Measurements from ENCODE around the gene ANGPT4. TPM values are rescaled to one million over a fixed set of nuclear protein-coding genes. Genes with fewer than 3 reads are reported as not detected.

Gene ANGPT4
- total RNA-seq, 1 donor from 2014 or later, result 0.05 TPM

- no peaks in the 10 kb centered on the region for H3K36me3 Mint-ChIP-seq (ENCODE audit: low read depth, unreplicated experiment)
- TF ChIP-seq EZH2 (IDR thresholded peaks at IDR 0.05; ENCODE audit: insufficient read depth, low read length), result no peak
- no peak for TF ChIP-seq CTCF (IDR thresholded peaks at IDR 0.05; ENCODE audit: insufficient read depth, low read depth, low read length)
- no peak overlapping the region for H3K27ac ChIP-seq (ENCODE audit: low read depth, low read length)
- H3K27ac Mint-ChIP-seq (ENCODE audit: unreplicated experiment), result no peak overlapping the region
- FAIRE-seq, result no peak
- no peak for DNase-seq (ENCODE audit: low read depth)
- no peak overlapping the region for H2AFZ ChIP-seq (ENCODE audit: low read depth, low read length)
- no peaks in the 10 kb centered on the region for H3K79me2 ChIP-seq (ENCODE audit: insufficient read depth, low read length)
- H3K27me3 ChIP-seq (ENCODE audit: insufficient read depth, low read length), result no peaks in the 10 kb centered on the region
- peaks cover 6% of the 10 kb centered on the region for H3K4me1 Mint-ChIP-seq (ENCODE audit: low read depth, unreplicated experiment)
- no peaks in the 10 kb centered on the region for H3K4me1 ChIP-seq (ENCODE audit: insufficient read depth, low read length)
- H4K20me1 ChIP-seq (ENCODE audit: insufficient read depth, low read length), result no peaks in the 10 kb centered on the region
- H3K36me3 ChIP-seq (ENCODE audit: insufficient read depth, low read length), result no peaks in the 10 kb centered on the region
- no peaks in the 10 kb centered on the region for H3K9me3 ChIP-seq (ENCODE audit: insufficient read depth, low read depth, low read length)
- H3K4me3 ChIP-seq (ENCODE audit: insufficient read depth, low read depth, low read length), result no peak overlapping the region
- no peak overlapping the region for H3K4me2 ChIP-seq (ENCODE audit: low read length)
- H3K9ac ChIP-seq (ENCODE audit: low read length), result no peak overlapping the region
- no peak overlapping the region for H3K4me3 Mint-ChIP-seq (ENCODE audit: unreplicated experiment)
- peaks cover 2% of the 10 kb centered on the region for H3K9me3 Mint-ChIP-seq (ENCODE audit: unreplicated experiment)
- peaks cover 41% of the 10 kb centered on the region for H3K27me3 Mint-ChIP-seq (ENCODE audit: low read depth, unreplicated experiment)
These were observed 38.3 kb downstream of the ANGPT4 start for GRCh38 chr20:877814-878213.

- H3K27me3 ChIP-seq (ENCODE audit: insufficient read depth, low read length), result peaks cover 2% of the 10 kb centered on the region
- Mint-ChIP-seq H3K4me3 (ENCODE audit: unreplicated experiment) (no peak overlapping the region), H3K36me3 (ENCODE audit: low read depth, unreplicated experiment) (no peaks in the 10 kb centered on the region), H3K27ac (ENCODE audit: unreplicated experiment) (no peak overlapping the region), H3K27me3 (ENCODE audit: low read depth, unreplicated experiment) (peaks cover 53% of the 10 kb centered on the region), H3K9me3 (ENCODE audit: unreplicated experiment) (peaks cover 2% of the 10 kb centered on the region), H3K4me1 (ENCODE audit: low read depth, unreplicated experiment) (no peaks in the 10 kb centered on the region)
- TF ChIP-seq CTCF (IDR thresholded peaks at IDR 0.05; ENCODE audit: insufficient read depth, low read depth, low read length), result no peak
- no peak overlapping the region for H3K9ac ChIP-seq (ENCODE audit: low read length)
- H3K27ac ChIP-seq (ENCODE audit: low read depth, low read length), result no peak overlapping the region
- H3K4me1 ChIP-seq (ENCODE audit: insufficient read depth, low read length), result no peaks in the 10 kb centered on the region
- no peaks in the 10 kb centered on the region for H3K79me2 ChIP-seq (ENCODE audit: insufficient read depth, low read length)
- no peak overlapping the region for H3K4me2 ChIP-seq (ENCODE audit: low read length)
- no peak for FAIRE-seq
- no peaks in the 10 kb centered on the region for H3K9me3 ChIP-seq (ENCODE audit: insufficient read depth, low read depth, low read length)
- DNase-seq (ENCODE audit: low read depth), result no peak
- no peaks in the 10 kb centered on the region for H4K20me1 ChIP-seq (ENCODE audit: insufficient read depth, low read length)
- no peak overlapping the region for H3K4me3 ChIP-seq (ENCODE audit: insufficient read depth, low read depth, low read length)
- no peak overlapping the region for H2AFZ ChIP-seq (ENCODE audit: low read depth, low read length)
- no peaks in the 10 kb centered on the region for H3K36me3 ChIP-seq (ENCODE audit: insufficient read depth, low read length)
These were observed 41.0 kb downstream of the ANGPT4 start for GRCh38 chr20:875115-875514.

DNA sequence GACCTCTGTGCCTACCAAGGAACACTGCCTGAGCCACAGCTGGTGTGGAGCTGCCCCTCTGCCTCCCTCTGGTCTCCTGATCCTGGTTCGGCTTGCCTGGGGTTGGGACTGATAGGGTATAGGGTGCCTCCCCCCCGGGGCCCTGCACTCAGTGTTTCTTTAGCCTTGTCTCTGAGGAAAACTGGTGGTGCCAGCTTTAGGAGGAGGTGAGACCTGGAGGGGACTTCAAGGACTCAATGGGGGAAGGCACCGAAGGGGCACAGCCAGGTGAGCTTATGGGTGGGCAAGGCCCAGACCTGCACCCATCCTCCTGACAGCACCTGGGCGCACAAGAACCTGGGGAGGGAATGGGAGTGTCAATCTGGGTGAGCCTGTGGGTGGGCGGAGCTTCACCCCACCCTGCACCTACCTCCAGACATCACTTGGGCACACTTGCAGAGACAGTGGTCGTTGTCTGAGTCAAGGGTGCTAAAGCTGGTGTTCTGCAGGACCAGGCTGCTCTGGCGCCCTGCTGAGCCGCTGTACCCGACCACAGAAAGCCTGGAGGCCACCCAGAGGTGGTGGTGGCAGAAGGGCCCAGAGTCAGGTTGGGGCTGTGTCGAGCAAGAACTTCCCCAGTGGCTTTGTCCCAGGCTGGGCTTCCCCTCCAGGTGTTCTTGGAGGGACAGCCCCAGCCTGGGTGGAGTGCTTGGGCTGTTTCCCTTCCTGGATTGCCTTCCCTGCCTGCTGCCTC lies 42.1 kb downstream of the ANGPT4 start:
- Mint-ChIP-seq H3K27me3 (ENCODE audit: low read depth, unreplicated experiment) (peaks cover 63% of the 10 kb centered on the region), H3K4me3 (ENCODE audit: unreplicated experiment) (no peak overlapping the region), H3K9me3 (ENCODE audit: unreplicated experiment) (peaks cover 2% of the 10 kb centered on the region), H3K27ac (ENCODE audit: unreplicated experiment) (no peak overlapping the region), H3K36me3 (ENCODE audit: low read depth, unreplicated experiment) (no peaks in the 10 kb centered on the region), H3K4me1 (ENCODE audit: low read depth, unreplicated experiment) (no peaks in the 10 kb centered on the region)
- H3K4me2 ChIP-seq (ENCODE audit: low read length), result no peak overlapping the region
- H3K9me3 ChIP-seq (ENCODE audit: insufficient read depth, low read depth, low read length), result no peaks in the 10 kb centered on the region
- TF ChIP-seq CTCF (IDR thresholded peaks at IDR 0.05; ENCODE audit: insufficient read depth, low read depth, low read length) (no peak), EZH2 (IDR thresholded peaks at IDR 0.05; ENCODE audit: insufficient read depth, low read length) (no peak)
- DNase-seq (ENCODE audit: low read depth), result no peak
- H3K4me1 ChIP-seq (ENCODE audit: insufficient read depth, low read length), result no peaks in the 10 kb centered on the region
- no peak for FAIRE-seq
- H3K36me3 ChIP-seq (ENCODE audit: insufficient read depth, low read length), result no peaks in the 10 kb centered on the region
- no peak overlapping the region for H3K27ac ChIP-seq (ENCODE audit: low read depth, low read length)
- H2AFZ ChIP-seq (ENCODE audit: low read depth, low read length), result no peak overlapping the region
- H4K20me1 ChIP-seq (ENCODE audit: insufficient read depth, low read length), result no peaks in the 10 kb centered on the region
- no peaks in the 10 kb centered on the region for H3K79me2 ChIP-seq (ENCODE audit: insufficient read depth, low read length)
- no peak overlapping the region for H3K9ac ChIP-seq (ENCODE audit: low read length)
- H3K4me3 ChIP-seq (ENCODE audit: insufficient read depth, low read depth, low read length), result no peak overlapping the region
- H3K27me3 ChIP-seq (ENCODE audit: insufficient read depth, low read length), result peaks cover 2% of the 10 kb centered on the region

Measured in astrocyte (in vitro differentiated cells and primary cell).